HG02981 (cell line): ENCODE measurements around the gene GUCY2C.

Experiments
- ATAC-seq: cut with Tn5 transposase; IDR thresholded peaks from one replicate; pipeline ENCODE4 v1.9.1; 2021; ENCODE audit warnings: mild to moderate bottlenecking, moderate library complexity; ENCODE audit not compliant: unreplicated experiment

Gene GUCY2C

GRCh38 chr12:14629832-14630710 is 66.3 kb downstream of the GUCY2C start:
- ATAC-seq: peak; percentile 93

- ATAC-seq: no peak
Observed at GRCh38 chr12:14628771-14629170, 67.6 kb downstream of the GUCY2C start.

DNA sequence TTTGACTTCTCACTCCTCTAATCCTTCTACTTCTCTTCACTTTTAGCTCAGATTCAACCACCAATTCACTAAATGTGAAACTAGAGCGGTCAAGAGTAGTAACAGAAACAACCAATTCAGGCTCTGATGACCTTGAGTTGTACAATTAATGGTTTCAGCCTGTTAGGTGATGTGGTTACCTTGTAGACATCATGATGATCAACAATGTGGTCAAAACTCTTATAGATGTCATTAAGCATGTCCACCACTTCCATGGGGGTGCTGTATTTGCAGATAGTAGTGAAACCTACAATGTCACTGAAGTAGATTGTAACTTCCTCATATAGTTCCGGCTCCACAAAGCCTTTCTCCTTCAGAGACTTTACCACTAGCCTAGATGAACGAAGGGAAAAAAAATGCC is 74.6 kb downstream of the GUCY2C start:
- ATAC-seq: peak; percentile 80

DNA sequence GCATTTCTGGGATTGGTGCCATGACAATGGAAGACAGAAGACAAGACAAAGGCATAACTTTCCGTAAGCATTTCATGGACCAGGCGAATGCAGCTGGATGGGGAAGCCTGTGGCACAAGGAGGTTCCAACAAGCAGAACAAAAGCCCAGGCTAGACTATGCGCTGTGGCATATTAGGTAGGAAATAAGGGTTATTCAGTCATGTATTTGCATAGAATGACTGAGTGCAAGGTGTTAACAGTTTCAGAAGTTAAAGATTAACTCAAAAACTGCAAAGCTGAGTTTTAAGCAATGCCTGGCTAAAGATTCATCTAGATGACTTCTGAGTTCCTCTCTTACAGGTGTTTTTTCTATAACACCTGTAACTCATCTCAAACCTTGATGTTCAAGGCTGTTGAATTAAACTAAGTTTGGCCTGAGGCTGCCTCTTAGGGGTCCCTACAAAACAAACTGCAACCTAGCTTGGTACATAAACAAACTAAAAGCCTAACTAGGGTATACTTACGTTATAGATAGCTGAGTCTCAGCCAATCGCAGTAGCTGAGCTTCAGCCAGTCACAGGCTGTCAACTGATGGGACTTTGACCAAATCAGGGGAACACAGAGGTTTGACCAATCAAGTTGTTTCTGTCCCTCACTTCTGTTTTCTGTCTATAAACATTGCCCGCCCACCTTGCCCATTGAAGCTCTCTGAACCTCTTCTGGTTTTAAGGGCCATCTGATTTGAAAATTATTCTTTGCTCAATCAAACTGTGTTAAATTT is 76.5 kb downstream of the GUCY2C start:
- peak; percentile 57 for ATAC-seq

- ATAC-seq: no peak
Observed at GRCh38 chr12:14618983-14619382, 77.4 kb downstream of the GUCY2C start.

DNA sequence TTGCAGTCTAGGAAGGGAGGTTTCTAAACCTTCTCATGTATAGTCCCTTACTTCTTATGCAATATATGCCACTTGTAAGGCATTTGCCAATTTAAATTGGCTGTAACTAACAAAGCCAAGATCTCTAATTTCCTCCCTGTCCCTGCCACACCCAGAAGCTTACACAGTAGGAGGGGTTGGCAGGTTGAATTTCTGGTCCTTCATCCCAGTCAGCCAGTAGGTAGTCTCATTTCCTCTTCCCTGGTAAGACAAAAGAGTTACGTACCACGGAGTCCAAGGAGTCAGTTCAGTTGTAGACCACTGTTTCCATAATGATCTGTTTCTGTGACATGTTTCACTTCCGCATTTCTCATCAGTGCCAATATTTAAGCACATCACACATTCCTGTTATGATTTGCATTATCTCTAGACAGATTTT is 81.7 kb downstream of the GUCY2C start:
- peak; percentile 45 for ATAC-seq

GRCh38 chr12:14613718-14614117 is 82.7 kb downstream of the GUCY2C start:
- ATAC-seq: peak; percentile 97

GRCh38 chr12:14612898-14613445 is 83.4 kb downstream of the GUCY2C start:
- ATAC-seq: no peak

DNA sequence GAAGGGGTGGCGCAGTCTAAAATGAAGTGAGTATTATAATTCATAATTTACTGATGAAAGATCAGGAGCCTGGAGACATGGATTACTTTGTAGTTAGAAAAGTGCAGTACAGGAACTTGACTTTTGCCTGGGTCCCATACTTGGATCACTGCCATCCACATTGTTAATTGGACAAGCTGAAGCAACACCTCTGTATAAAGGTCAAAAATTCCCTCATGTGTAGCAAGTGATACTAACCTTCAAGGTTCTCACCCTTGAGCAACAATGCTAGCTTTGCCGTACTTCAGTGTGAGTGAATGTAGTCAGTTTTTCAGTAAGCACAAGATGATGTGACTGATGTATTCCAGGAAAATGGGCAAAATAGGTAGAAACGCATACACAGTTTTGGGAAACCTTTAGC is 84.1 kb downstream of the GUCY2C start:
- ATAC-seq: no peak

- no peak for ATAC-seq
Observed at GRCh38 chr12:14611640-14612203, 84.7 kb downstream of the GUCY2C start.

GRCh38 chr12:14607568-14607967 is 88.8 kb downstream of the GUCY2C start:
- ATAC-seq: no peak

DNA sequence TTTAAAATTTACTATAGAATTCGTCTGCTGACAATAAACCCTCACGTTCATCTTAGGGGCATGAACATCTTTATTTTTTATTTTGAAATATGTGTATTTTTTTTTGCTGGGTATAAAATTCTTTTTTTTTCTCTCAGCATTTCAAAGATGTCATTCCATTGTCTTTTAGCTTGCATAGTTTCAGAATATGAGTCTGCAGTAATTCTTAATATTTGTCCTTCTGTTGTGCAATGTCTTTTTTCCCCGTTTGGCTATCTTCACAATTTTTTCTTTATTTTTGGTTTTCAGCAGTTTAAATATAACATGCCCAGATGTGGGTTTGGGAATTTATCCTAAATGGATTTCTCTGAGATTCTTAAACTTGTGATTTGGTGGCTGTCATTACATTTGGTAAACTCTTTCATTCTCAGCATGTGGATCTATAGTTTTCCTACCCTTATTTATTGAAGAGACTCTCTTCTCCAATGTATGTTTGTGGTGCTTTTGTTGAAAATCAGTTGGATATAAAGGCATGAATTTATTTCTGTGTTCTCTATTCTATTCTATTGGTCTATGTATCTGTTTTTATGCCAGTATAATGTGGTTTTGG is 90.9 kb downstream of the GUCY2C start:
- ATAC-seq: no peak

DNA sequence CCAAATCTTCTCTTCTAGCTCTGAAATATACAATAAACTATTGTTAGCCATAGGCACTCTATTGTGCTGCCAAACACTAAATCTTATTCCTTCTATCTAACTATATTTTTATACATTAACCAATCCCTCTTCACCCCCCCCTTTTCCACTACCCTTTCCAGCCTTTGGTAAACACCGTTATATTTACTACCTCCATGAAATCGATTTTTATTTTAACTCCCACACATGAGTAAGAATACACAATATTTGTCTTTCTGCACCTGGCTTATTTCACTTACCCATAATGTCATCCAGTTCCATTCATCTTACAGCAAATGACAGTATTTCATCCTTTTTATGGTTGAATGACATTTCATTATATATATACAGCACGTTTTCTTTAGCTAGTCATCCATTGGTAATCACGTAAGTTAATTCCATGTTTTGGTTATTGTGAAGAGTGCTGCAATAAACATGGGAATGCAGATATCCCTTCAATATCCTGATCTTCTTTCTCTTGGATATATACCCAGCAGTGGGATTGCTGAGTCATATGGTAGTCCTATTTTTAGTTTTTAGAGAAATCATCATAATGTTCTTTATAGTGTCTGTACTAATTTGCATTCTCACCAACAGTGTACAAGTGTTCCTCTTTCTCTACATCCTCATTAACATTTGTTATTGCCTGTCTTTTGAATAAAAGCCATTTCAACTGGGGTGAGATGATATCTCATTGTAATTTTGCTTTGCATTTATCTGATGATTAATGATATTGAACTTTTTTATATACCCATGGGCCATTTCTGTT is 94.5 kb downstream of the GUCY2C start:
- no peak for ATAC-seq

DNA sequence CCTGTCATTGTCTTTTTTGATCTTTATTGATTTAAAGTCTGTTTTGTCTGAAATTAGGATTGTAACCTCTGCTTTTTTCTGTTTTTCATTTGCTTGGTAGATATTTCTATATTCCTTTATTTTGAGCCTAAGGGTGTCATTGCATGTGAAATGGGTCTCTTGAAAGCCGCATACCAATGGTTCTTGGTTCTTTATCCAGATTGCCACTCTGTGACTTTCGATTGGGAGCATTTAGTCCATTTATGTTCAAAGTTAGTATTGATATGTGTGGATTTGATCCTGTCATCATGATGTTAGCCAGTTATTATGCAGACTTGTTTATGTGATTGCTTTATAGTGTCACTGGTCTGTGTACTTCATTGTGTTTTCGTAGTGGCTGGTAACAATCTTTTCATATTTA is 98.9 kb downstream of the GUCY2C start:
- ATAC-seq: no peak

GRCh38 chr12:14591719-14592118 is 104.7 kb downstream of the GUCY2C start:
- ATAC-seq: no peak

- no peak for ATAC-seq
Observed at GRCh38 chr12:14589169-14590004, 107.0 kb downstream of the GUCY2C start.

DNA sequence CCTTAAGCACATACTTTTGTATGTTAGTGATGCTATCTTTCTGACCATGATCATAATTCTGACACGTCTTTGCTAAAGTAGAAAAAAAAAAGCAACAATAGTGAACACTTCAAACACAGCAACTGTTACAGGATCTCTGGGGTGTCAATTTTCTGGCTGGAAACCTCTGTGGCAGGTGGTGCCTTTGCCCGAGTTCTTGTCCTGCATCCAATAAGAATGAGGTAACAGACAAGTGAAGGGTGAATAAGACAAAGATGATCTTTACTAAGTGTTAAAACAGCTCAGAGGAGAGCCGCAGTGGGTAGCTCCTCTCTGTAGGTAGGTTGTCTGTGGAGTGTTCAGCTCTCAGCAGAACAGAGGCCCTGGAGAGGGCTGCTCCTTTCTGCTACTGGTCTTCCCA is 107.8 kb downstream of the GUCY2C start:
- no peak for ATAC-seq

DNA sequence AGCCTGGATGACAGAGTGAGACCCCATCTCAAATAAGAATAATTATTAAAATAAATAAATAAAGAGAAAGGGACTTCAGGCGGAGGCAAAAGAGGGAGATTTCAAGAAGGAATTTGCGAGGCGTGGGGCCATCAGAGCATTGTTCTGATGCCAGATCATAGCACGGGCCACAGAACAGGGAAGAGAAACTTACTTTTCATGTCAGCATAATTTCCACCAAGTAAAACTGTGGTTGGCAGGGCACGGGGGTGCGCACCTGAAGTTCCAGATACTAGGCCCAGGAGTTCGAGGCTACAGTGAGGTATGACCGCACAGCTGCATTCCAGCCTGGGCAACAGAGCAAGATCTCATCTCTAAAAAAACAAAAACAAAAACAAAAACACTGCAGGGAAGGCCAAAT is 117.8 kb downstream of the GUCY2C start:
- ATAC-seq: no peak

DNA sequence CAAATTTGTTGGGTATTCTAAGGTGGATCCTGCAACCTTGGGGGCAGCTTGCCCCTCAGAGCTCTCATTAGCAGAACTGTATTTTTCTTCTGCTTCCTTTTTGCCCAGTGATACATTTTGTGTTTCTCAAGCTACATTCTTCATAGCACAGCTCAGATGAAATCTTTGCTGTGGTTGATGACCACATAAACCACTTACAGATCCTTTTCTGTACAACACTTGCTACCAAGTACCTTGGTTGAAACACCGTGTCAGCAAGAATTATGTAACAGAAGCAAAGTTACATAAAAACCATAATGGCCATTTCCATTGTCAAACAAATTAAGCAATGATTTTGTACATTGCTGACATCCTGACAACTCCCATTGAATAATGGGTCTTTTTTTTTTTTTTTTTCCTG is 119.1 kb downstream of the GUCY2C start:
- ATAC-seq: no peak
